Measurements from ENCODE around the gene LAPTM5. TPM values are rescaled to one million over a fixed set of nuclear protein-coding genes. Genes with fewer than 3 reads are reported as not detected.
"Not testable (repeated sequence)": the region's sequence is repeated elsewhere in the genome, so short reads cannot be mapped to it uniquely, and the experiment has no call there.

The LAPTM5 gene
- total RNA-seq, 1 experiment from 2014 or later = not detected

GRCh38 chr1:30691480-30691879, 66.1 kb downstream of the LAPTM5 start:
- DNase-seq (ENCODE audit: low spot score) = no peak
- intact Hi-C loops (cut with micrococcal nuclease; ENCODE audit: unreplicated experiment) = no loop called here
- BruUV-seq (replicated peaks) = no TSS peak
- Histone ChIP-seq H3K4me3 (ENCODE audit: low read depth, low read length, poor library complexity, severe bottlenecking) (no peak overlapping the region), H3K4me1 (ENCODE audit: insufficient read depth, low read length, poor library complexity, severe bottlenecking) (no peaks in the 10 kb centered on the region), H3K36me3 (ENCODE audit: insufficient read depth, low read length, poor library complexity, severe bottlenecking) (no peaks in the 10 kb centered on the region), H3K27me3 (replicated peaks; ENCODE audit: insufficient read depth, low read depth, low read length, poor library complexity) (no peaks in the 10 kb centered on the region), H3K27ac (ENCODE audit: low read depth, low read length, poor library complexity, severe bottlenecking) (no peak overlapping the region), H3K9me3 (ENCODE audit: low read depth, low read length, poor library complexity, severe bottlenecking) (no peaks in the 10 kb centered on the region)
- POLR2A ChIA-PET (ENCODE audit: low non-redundant PET) = no interaction called here
- CTCF ChIA-PET = no interaction called here
- TF ChIP-seq, protein P1, sequence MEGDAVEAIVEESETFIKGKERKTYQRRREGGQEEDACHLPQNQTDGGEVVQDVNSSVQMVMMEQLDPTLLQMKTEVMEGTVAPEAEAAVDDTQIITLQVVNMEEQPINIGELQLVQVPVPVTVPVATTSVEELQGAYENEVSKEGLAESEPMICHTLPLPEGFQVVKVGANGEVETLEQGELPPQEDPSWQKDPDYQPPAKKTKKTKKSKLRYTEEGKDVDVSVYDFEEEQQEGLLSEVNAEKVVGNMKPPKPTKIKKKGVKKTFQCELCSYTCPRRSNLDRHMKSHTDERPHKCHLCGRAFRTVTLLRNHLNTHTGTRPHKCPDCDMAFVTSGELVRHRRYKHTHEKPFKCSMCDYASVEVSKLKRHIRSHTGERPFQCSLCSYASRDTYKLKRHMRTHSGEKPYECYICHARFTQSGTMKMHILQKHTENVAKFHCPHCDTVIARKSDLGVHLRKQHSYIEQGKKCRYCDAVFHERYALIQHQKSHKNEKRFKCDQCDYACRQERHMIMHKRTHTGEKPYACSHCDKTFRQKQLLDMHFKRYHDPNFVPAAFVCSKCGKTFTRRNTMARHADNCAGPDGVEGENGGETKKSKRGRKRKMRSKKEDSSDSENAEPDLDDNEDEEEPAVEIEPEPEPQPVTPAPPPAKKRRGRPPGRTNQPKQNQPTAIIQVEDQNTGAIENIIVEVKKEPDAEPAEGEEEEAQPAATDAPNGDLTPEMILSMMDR (conservative IDR thresholded peaks at IDR 0.05; ENCODE audit: low read depth, low read length) = no peak
- TF ChIP-seq EZH2 (IDR thresholded peaks at IDR 0.05; ENCODE audit: borderline replicate concordance, low read depth, low read length, poor library complexity, severe bottlenecking) = no peak

DNA sequence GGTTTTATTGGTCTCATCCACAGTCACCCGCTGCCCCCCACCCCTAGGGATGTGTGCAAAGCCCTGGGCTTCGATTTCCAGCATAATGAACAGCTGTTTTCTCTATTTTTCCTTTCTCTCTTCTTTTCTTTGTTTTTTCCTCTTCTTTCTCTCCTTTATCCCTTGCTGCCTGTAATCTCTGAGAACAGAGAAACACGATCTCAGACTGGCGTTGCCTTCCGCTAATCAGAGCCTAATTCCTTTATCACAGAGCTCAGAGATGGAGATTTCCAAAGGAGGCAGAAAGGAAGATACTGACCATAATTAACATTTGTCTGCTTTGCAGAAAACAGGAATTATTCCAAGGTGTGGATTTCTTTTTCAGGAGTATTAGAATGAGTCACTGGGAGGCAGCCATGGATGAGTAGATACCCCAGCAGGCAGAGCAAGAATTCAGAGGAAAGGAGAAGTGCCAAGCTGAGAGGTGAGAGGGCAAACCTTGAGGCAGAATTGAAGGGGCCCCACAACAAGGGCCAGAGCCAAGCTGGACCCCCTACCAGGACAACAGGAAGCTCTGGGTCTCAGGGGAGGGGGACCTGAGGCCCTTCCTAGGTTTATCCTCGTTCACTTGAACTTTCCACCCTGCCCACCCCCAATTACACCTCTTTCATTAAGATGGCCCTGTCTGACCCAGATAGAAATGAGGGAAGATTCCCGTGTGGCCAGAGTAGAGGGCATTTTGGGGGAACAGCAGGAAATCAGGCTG, 67.5 kb downstream of the LAPTM5 start:
- Histone ChIP-seq H3K27ac (ENCODE audit: low read depth, low read length, poor library complexity, severe bottlenecking) (no peak overlapping the region), H3K9me3 (ENCODE audit: low read depth, low read length, poor library complexity, severe bottlenecking) (no peaks in the 10 kb centered on the region), H3K4me3 (ENCODE audit: low read depth, low read length, poor library complexity, severe bottlenecking) (no peak overlapping the region), H3K27me3 (replicated peaks; ENCODE audit: insufficient read depth, low read depth, low read length, poor library complexity) (peaks cover 9% of the 10 kb centered on the region), H3K4me1 (ENCODE audit: insufficient read depth, low read length, poor library complexity, severe bottlenecking) (no peaks in the 10 kb centered on the region), H3K36me3 (ENCODE audit: insufficient read depth, low read length, poor library complexity, severe bottlenecking) (no peaks in the 10 kb centered on the region)
- ChIA-PET POLR2A (ENCODE audit: low non-redundant PET) (no interaction called here), CTCF (no interaction called here)
- TF ChIP-seq EZH2 (IDR thresholded peaks at IDR 0.05; ENCODE audit: borderline replicate concordance, low read depth, low read length, poor library complexity, severe bottlenecking) = no peak
- TF ChIP-seq, protein P1 (conservative IDR thresholded peaks at IDR 0.05; ENCODE audit: low read depth, low read length) = no peak
- DNase-seq (ENCODE audit: low spot score) = no peak
- BruUV-seq (replicated peaks) = no TSS peak
- intact Hi-C loops (cut with micrococcal nuclease; ENCODE audit: unreplicated experiment) = no loop called here

GRCh38 chr1:30688920-30689794, 68.4 kb downstream of the LAPTM5 start:
- no peak overlapping the region for H3K27ac ChIP-seq (ENCODE audit: low read depth, low read length, poor library complexity, severe bottlenecking)

DNA sequence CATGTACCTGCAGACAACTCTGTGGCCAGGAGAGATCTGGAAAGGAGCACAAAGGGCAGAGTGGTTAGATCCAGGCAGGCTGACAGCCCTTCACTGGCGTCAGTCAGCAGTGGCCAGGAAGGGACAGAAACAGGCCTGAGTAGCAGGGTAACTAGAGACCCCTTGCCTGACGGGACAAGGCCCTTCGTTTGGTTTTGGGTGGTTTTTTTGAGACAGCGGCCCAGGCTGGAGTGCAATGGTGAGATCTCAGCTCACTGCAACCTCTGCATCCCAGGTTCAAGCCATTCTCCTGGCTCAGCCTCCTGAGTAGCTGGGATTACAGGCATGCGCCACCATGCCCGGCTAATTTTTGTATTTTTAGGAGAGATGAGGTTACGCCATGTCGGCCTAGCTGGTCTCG, 69.1 kb downstream of the LAPTM5 start:
- intact Hi-C loops (cut with micrococcal nuclease; ENCODE audit: unreplicated experiment); H3K9me3 ChIP-seq (ENCODE audit: low read depth, low read length, poor library complexity, severe bottlenecking); H3K4me3 ChIP-seq (ENCODE audit: low read depth, low read length, poor library complexity, severe bottlenecking); DNase-seq (ENCODE audit: low spot score); H3K4me1 ChIP-seq (ENCODE audit: insufficient read depth, low read length, poor library complexity, severe bottlenecking); H3K36me3 ChIP-seq (ENCODE audit: insufficient read depth, low read length, poor library complexity, severe bottlenecking); POLR2A ChIA-PET (ENCODE audit: low non-redundant PET); BruUV-seq (replicated peaks); H3K27ac ChIP-seq (ENCODE audit: low read depth, low read length, poor library complexity, severe bottlenecking); CTCF ChIA-PET: not testable (repeated sequence)
- H3K27me3 ChIP-seq (replicated peaks; ENCODE audit: insufficient read depth, low read depth, low read length, poor library complexity) = peaks cover 24% of the 10 kb centered on the region

More at GRCh38 chr1:30688920-30689794, 68.4 kb downstream of the LAPTM5 start:
- H3K4me3 ChIP-seq (ENCODE audit: low read depth, low read length, poor library complexity, severe bottlenecking) = no peak overlapping the region
- peaks cover 18% of the 10 kb centered on the region for H3K27me3 ChIP-seq (replicated peaks; ENCODE audit: insufficient read depth, low read depth, low read length, poor library complexity)
- intact Hi-C loops (cut with micrococcal nuclease; ENCODE audit: unreplicated experiment) = no loop called here
- TF ChIP-seq, protein P1 (conservative IDR thresholded peaks at IDR 0.05; ENCODE audit: low read depth, low read length) = no peak
- no peak for TF ChIP-seq EZH2 (IDR thresholded peaks at IDR 0.05; ENCODE audit: borderline replicate concordance, low read depth, low read length, poor library complexity, severe bottlenecking)
- no peaks in the 10 kb centered on the region for H3K36me3 ChIP-seq (ENCODE audit: insufficient read depth, low read length, poor library complexity, severe bottlenecking)
- H3K9me3 ChIP-seq (ENCODE audit: low read depth, low read length, poor library complexity, severe bottlenecking) = no peaks in the 10 kb centered on the region
- DNase-seq (ENCODE audit: low spot score) = no peak
- ChIA-PET CTCF (no interaction called here), POLR2A (ENCODE audit: low non-redundant PET) (no interaction called here)
- BruUV-seq (replicated peaks) = no TSS peak
- H3K4me1 ChIP-seq (ENCODE audit: insufficient read depth, low read length, poor library complexity, severe bottlenecking) = no peaks in the 10 kb centered on the region

Data from A673 (cell line).